ENCODE data around the gene TRABD2B. TPM values are rescaled to one million over a fixed set of nuclear protein-coding genes. Genes with fewer than 3 reads are reported as not detected.

The TRABD2B gene
- total and polyA plus RNA-seq, 2 of the 13 experiments (the other 11 are each of a cell fraction or from before 2014, with no cell fraction given), result 0.04 TPM; not detected in 1

- no peak for TF ChIP-seq HINFP (CRISPR knock-in tag; IDR thresholded peaks at IDR 0.05; ENCODE audit: low read depth)
- TF ChIP-seq ZUFSP (CRISPR knock-in tag; IDR thresholded peaks at IDR 0.05; ENCODE audit: borderline replicate concordance), result no peak
- no peak for TF ChIP-seq RELA (CRISPR knock-in tag; IDR thresholded peaks at IDR 0.05)
- no peak for TF ChIP-seq GTF3A (CRISPR knock-in tag; conservative IDR thresholded peaks at IDR 0.05)
- TF ChIP-seq GABPB1 (CRISPR knock-in tag; IDR thresholded peaks at IDR 0.05), result no peak
Measured at GRCh38 chr1:48027533-48027835, 30.3 kb upstream of the TRABD2B start (continued).

- Histone ChIP-seq H3K4me2 (ENCODE audit: low read depth, low read length) (no peak overlapping the region), H2AFZ (ENCODE audit: low read length) (no peak overlapping the region), H3K9me3 (ENCODE audit: low read length) (no peaks in the 10 kb centered on the region), H3K4me1 (ENCODE audit: insufficient read depth, low read length) (no peaks in the 10 kb centered on the region), H3K9ac (ENCODE audit: insufficient read depth, low read depth, low read length) (no peak overlapping the region), H4K20me1 (ENCODE audit: insufficient read depth, low read length) (0 out of 2 replicates have a peak, but pooled peaks cover 2% of the 10 kb centered on the region), H3K36me3 (replicated peaks in 1 of 2; ENCODE audit: control insufficient read depth in 1 of 2, insufficient read depth in 2 of 2, low read length in 2 of 2) (no peaks in the 10 kb centered on the region), H3K79me2 (ENCODE audit: insufficient read depth, low read length) (no peaks in the 10 kb centered on the region), H3K4me3 (replicated peaks in 1 of 3; ENCODE audit: insufficient read depth in 1 of 3, low read depth in 2 of 3, low read length in 3 of 3) (no peak overlapping the region), H3K27me3 (ENCODE audit: control insufficient read depth in 1 of 2, insufficient read depth in 2 of 2, low read length in 2 of 2) (peaks cover 0 to 2% of the 10 kb centered on the region in 2 experiments; a peak in 2 of 5 replicates), H3K27ac (ENCODE audit: extremely low read length, insufficient read depth, low read length) (no peak overlapping the region)
- no peak for FAIRE-seq
- ChIA-PET POLR2A (no interaction called here), CTCF (ENCODE audit: low intra/inter-chr PET ratio, low total read pairs) (no interaction called here)
- WGBS (ENCODE audit: low lambda C conversion rate), result 30% methylated on average over 9 of the region's 9 CpGs
- in situ Hi-C loops (cut with HindIII; ENCODE audit: extremely low pct_ligation_motif_present, low pct_unique_long_range_greater_than_20kb), result no loop called here
- DNase-seq (ENCODE audit: low spot score), result no peak
- no peak for ATAC-seq
- intact Hi-C loops (cut with micrococcal nuclease; ENCODE audit: unreplicated experiment), result no loop called here
- TF ChIP-seq ZNF557 (CRISPR knock-in tag; IDR thresholded peaks at IDR 0.05) (no peak), ZNF234 (CRISPR knock-in tag; conservative IDR thresholded peaks at IDR 0.05) (no peak), HOXD1 (CRISPR knock-in tag; IDR thresholded peaks at IDR 0.05) (no peak), ZNF263 (CRISPR knock-in tag; IDR thresholded peaks at IDR 0.05) (no peak), NRL (CRISPR knock-in tag; IDR thresholded peaks at IDR 0.05; ENCODE audit: borderline replicate concordance) (no peak), ZNF10 (CRISPR knock-in tag; IDR thresholded peaks at IDR 0.05; ENCODE audit: borderline replicate concordance, low read depth) (no peak), NR0B2 (CRISPR knock-in tag; IDR thresholded peaks at IDR 0.05) (no peak), ZBTB20 (CRISPR knock-in tag; IDR thresholded peaks at IDR 0.05; ENCODE audit: borderline replicate concordance, low read depth) (no peak), NFE2L1 (CRISPR knock-in tag; IDR thresholded peaks at IDR 0.05; ENCODE audit: borderline replicate concordance) (no peak), ZNF792 (CRISPR knock-in tag; IDR thresholded peaks at IDR 0.05) (no peak), CTCF (CRISPR knock-in tag; IDR thresholded peaks at IDR 0.05) (no peak), GATAD2A (CRISPR knock-in tag; IDR thresholded peaks at IDR 0.05) (no peak), HDAC1 (CRISPR knock-in tag; IDR thresholded peaks at IDR 0.05) (no peak)
- BruUV-seq (replicated peaks), result no TSS peak
Measured at GRCh38 chr1:48026701-48027532, 29.7 kb upstream of the TRABD2B start.
